ENCODE results near the gene SUPT20HL1.
"Not testable (repeated sequence)": the region's sequence is repeated elsewhere in the genome, so short reads cannot be mapped to it uniquely, and the experiment has no call there.

Gene SUPT20HL1

DNA sequence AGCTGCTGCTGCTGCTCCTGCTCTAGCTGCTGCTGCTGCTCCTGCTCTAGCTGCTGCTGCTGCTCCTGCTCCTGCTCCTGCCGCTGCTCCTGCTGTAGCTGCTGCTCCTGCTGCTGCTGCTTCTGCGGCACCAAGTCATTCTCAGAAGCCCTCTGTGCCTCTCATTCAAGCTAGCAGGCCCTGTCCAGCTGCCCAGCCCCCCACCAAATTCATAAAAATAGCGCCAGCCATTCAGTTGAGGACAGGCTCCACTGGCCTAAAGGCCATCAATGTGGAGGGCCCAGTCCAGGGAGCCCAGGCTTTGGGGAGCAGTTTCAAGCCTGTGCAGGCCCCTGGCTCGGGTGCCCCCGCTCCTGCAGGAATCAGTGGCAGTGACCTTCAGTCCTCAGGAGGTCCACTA is 3.9 kb downstream of the SUPT20HL1 start:
- no peak for DNase-seq

DNA sequence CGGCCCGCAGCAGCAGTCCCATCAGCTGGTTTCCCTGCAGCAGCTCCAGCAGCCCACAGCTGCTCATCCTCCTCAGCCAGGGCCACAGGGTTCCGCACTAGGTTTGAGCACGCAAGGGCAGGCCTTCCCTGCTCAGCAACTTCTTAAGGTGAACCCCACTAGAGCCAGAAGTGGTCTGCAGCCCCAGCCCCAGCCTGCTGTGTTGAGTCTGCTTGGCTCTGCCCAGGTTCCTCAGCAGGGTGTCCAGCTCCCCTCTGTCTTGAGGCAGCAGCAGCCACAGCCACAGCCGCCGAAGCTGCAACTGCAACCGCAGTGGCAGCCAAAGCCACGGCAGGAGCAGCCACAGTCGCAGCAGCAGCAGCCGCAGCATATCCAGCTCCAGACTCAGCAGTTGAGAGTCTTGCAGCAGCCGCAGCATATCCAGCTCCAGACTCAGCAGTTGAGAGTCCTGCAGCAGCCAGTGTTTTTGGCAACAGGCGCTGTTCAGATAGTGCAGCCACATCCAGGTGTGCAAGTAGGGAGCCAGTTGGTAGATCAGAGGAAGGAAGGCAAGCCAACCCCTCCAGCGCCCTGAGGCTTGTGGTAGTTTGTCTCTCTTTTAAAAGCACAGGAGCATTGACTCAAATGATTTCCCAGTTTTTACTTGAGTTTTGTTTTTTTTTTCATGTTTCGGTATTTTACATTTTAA is 4.6 kb downstream of the SUPT20HL1 start:
- DNase-seq, result no peak

DNA sequence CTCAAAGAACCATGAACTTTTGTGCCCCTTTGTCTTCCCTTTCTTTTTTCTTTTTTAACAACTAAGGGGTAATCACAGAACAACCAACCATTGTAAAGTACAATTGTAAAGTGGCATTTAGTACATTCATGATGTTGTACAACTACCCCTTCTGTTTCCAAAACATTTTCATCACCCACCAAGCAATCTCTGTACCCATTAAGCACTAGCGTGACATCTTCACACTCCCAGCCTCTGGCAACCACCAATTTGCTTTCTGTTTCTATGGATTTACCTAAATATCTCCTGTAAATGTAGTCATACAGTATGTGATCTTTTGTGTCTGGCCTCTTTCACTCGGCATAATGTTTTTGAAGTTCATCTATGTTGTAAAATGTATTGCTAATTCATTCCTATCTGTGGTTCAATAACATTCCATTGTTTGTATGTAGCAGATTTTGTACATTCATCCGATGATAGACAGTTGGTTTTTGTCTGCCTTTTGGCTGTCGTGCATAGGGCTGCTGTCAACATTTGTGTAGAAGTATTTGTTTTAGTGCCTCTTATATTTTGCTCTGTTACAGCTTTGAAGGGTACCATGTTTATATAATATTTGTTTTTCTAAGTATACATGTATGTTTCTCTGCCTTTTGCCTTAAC is 6.4 kb downstream of the SUPT20HL1 start:
- not testable (repeated sequence) for DNase-seq

DNA sequence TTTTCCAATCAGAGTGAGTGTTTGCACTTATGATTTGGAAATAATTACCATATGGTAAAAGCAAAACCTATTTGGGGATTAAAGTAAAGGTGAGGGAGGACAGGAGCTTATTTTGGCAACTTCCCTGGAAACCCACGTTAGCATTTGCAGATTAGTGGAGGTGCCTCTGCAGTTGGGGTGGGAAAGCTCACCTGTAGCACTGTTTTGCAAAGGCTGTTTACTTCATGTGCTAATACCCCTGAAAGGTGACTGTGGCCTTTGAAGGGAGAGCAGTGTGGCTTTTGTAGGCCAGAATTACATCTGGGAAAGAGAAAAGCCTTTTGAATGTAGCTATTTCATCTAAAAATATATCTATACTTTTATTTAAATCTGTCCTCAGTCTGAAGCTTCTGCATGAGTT is 9.4 kb downstream of the SUPT20HL1 start:
- DNase-seq, result no peak

DNA sequence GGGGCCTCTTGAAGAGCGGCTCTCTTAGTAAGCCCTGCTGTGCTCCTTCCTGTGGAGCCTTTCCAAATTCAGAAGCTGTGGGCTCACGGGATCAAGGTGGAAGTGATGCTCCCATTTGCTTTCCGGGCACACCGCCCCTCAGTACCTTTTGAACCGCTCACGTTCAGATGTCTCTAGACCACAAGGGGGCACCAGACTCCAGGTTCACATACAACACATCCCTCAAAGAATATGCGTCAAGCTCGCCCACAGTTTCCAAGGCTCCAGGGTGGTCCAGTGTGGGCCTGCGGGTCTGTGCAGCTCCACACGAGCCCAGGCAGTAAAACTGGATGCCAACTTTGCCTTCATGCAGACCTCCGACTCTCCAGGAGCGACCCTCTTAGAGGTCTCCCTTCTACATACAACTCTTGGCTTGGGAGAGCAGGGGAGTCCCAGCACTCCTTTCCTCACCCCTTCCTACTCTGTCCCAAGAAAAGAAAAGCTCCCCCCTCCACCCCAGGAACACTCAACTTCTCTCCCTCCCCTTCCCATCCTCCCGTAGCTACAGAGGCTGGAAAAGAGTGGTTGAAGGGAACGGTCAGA is 11.0 kb downstream of the SUPT20HL1 start:
- DNase-seq, result no peak

DNA sequence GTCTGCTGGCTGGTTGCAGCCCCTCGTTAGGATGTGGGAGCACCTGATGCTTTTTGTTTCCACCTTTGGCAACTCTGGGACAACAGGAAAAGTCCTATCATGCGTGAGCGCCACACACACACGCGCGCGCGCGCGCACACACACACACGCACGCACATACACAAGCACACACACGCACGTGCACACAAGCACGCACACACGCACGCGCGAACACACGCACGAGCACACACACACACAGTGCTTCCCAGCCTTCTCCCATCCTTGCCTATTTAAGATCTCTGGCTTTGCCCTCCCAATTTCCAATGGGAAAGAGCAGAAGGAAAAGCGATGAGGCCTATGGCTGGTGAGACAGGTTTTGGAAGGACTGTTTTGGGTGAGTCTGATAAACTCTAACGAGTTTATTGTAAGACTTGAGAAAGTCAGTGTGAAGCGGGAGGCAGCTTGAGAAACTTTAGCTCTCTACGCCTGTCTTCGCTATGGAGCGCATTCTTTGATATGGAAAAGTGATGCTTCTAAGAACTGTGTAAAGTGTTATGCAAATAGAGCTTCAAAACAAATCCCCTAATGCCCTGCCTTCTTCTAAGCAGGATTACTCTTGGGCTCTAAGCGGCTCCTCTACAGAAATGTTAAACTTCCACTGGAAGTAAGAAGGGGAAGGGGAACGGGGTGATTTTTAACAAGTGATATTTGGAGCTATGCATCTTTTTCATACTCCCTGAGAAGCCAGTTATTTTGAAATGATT is 11.8 kb downstream of the SUPT20HL1 start:
- DNase-seq, result no peak

DNA sequence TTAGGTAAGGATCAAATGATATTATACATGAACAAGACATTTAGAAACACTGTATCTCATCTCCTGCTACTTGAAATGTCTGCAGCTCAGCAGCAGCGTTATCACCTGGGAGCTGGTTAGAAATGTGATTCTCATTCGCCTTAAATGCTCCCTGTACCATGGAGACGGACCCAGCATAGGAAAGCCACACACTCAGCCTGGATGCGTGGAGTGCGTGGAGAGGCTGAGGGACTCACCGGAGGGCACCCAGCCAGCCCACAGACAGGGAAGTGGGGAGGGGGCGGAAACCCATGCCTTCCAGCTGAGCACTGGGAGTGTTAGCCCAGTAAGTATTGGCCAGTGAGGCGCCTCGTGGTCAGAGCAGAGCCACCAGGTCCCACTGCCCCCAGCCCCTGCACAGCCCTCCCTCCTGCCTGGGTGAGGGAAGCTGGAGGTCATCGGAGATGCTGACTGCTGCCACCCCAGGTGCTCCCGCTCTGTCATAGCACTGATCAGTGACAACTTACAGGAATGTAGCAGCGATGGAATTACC is 15.2 kb downstream of the SUPT20HL1 start:
- no peak for DNase-seq

DNA sequence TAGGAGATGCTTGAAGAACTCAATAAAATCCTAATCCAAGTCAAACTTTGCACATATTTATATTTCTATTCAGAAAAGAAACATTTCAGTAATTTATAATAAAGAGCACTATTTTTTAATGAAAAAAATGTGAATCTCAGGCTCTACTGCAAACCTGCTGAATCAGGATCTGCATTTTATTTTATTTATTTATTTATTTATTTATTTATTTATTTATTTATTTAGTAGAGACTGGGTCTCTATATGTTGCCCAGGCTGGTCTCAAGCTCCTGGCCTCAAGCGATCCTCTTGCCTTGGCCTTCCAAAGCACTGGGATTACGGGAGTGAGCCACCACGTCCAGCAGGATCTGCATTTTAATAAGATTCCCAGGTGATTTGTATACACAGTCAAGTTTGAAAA is 16.0 kb downstream of the SUPT20HL1 start:
- no peak for DNase-seq

DNA sequence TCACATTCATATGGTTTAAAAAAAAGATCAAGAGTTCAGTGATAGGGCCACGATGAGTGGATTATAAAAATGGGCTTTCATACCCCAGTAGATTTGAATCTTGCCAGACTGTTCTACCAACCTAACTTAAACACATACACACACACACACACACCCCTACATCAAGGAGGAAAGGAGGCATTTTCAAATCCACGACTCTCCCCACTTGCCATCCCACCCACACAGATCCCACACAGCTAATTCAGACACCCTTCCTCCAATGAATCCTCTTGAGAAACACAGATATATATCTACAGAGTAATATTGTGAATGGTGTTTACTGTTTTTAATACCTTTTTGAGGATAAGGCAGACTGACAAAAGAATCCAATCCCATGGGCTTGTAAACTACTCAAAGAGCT is 16.8 kb downstream of the SUPT20HL1 start:
- DNase-seq, result no peak

DNA sequence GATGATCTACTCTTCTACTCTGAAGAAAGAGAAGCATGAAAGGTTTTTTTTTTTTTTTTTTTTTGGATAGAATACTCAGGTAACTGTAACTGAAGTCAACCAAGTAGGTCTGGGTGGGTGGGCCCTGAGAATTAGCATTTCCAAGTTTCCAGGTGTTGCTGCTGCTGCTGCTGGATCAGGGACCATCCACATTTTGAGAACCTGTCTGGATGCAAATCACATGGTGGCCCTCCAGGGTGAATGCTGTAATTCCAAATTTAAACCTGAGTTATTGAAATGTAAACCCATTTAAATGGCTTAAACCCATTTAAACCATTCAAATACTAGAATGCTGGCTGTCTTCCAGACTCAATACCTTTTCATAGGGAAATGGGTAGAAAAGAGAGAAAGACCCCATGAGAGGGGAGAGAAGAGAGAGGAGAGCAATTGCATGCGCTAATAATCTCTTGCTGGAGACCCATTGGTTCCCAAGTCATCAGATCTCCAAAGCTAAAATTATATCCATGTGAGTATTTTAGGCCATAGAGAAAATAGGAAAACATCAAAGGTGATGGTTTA is 17.6 kb downstream of the SUPT20HL1 start:
- no peak for DNase-seq

DNA sequence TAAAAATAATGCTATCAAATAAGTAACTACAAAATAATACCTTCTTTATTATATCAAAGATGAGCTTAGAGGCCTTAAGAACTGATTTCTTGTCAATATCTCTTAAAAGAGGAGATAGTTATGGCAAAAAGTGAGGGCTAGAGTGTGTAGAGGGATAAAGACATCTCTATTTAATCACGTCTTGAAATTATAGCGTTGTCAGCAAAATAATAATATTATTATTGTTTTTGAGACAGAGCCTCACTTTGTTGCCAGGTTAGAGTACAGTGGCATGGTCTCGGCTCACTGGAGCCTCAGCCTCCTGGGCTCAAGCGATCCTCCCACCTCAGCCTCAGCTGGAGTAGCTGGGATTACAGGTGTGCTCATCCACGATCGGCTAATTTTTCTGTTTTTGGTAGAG is 18.3 kb downstream of the SUPT20HL1 start:
- no peak for DNase-seq

DNA sequence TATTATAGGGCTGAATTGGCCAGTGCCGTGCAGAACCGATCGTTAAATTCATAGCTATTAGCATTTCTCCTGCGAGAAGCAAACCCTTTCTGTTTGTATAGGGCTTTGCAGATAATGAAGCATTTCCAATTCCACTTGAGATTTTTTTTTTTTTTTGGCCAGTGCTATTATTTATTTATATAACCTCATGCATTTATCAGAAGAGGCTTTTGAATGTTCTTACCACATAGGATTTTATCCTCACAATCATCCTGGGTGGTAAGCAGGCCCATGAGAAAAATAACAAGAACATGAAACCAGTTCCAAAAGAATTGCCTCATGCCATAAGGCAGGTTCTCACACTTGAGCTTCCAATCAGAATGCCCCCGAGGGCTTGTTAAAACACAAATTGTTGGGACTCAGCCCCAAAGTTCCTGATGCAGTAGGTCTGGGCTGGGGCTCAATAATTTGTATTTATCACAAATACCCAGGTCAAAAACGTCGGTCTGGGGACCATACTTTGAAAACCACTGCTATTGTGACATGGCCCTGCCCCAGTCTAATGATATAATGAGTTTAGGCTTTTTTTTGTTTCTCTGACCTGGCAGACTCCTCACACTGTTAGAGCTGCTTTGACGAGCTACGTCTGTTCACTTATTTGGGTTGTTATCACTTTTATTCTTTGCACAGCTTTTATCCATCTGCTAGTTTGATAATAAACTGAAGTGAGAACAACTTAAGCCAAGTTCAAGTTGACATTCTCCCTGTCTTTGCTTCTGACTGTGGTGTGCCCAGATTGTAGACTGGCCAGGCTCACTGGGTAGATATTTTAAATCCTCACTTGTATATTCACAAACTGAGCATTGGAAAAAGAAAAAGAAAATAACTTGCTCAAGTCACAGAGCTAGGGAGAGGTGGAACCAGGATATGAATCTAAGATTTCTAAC is 20.1 kb downstream of the SUPT20HL1 start:
- no peak for DNase-seq

DNA sequence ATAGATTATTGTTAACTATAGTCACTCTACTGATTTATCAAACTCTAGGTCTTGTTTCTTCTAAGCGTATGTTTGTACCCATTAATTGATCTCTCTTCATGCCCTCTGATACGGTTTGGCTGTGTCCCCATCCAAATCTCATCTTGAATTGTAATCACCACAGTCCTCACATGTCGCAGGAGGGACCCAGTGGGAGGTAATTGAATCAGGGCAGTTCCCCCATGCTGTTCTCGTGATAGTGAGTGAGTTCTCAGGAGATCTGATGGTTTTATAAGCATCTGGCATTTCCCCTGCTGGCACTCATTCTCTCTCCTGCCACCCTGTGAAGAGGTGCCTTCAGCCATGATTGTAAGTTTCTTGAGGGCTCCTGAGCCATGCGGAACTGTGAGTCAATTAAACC is 21.9 kb downstream of the SUPT20HL1 start:
- DNase-seq, result not testable (repeated sequence)

DNA sequence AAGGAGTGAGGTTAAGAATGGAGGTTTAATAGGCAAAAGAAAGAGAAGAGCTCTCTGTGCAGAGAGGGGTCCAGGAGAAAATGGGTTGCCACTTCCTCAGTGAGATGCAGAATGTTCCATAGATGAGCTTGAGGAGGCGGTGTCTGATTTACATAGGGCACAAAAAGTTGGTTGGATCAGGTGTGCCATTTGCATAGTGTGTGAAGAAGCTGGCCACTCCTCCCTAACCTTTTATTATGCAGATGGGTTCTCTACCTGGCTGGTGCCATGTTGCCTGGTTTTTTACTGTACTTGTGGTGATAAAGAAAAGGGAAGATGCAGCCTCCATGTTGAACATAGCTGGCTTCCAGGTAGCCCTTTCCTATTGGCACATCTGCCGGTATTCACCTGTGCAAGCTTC is 27.3 kb downstream of the SUPT20HL1 start:
- DNase-seq, result no peak

DNA sequence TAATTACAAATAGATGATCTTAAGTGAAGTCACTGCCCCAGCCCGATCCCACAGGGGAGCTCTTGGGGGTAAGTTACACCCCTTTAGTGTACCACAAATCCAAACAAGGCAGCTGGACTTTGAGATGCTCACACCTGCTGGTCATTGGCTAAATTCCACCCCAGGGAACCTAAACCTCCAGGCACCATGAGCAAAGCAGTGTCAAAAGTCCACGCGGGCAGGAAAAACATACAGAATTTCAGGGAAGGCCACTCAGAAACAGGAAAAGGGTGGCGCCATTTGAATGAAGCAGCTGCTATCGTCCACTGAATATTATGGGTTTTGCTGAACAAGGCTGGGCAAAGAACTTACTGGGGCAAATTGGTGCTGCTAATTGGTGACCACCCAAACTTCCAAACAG is 30.9 kb downstream of the SUPT20HL1 start:
- DNase-seq, result no peak

DNA sequence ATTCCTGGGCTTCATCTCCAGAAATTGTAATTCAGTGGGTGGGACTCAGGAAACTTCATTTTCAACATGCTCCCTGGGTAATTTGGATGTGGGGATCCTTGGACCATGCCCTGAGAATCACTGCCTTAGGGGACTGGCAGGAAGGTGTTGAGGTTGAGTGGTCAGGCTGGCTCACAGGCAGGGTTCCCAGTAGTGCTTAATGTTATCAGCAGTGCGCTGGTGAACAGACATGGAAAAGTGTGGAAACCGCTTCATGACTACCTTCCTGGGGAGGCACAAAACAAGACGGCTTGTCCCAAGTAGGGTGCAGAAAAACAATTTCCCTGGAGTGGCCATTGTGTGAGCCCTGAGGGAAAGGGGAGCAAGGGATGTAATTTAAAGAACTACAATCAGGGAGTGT is 31.4 kb downstream of the SUPT20HL1 start:
- no peak for DNase-seq

DNA sequence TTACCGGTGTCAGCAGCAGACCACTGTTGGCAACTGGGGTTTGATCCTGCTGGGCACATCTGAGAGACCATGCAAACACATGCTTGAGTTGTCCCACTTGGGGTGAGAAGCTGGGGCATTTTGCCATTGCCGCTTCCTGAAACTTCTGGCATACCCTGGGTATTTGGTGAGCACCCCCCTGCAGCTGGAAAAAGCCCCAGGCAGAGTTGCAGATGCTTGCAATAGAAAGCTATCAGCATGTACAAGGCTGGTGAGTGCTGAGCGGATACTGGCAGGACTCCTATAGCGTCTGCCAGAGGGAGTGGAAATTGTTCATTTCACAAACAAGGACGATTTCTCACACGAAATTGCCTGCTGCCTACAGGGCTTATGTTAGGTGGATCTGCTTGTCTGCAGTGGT is 32.3 kb downstream of the SUPT20HL1 start:
- no peak for DNase-seq

DNA sequence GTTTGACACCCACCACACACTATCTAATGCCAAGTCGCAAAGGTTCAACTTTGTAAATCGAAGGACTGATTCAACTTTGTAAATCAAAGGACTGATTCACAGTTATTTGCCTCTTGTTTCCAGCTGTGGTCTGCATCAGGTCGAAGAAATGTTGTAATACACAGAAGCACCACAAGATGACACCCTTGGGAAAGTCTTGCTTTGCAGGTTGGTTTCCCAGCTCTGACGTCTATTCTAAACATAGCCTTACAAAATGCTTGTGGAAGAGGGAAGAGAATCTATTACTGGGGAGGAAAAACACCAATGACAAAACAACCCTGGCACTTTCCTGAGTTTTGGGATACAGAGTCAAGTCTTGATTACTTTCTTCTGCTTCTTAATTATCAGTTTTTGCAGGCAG is 35.3 kb downstream of the SUPT20HL1 start:
- no peak for DNase-seq

DNA sequence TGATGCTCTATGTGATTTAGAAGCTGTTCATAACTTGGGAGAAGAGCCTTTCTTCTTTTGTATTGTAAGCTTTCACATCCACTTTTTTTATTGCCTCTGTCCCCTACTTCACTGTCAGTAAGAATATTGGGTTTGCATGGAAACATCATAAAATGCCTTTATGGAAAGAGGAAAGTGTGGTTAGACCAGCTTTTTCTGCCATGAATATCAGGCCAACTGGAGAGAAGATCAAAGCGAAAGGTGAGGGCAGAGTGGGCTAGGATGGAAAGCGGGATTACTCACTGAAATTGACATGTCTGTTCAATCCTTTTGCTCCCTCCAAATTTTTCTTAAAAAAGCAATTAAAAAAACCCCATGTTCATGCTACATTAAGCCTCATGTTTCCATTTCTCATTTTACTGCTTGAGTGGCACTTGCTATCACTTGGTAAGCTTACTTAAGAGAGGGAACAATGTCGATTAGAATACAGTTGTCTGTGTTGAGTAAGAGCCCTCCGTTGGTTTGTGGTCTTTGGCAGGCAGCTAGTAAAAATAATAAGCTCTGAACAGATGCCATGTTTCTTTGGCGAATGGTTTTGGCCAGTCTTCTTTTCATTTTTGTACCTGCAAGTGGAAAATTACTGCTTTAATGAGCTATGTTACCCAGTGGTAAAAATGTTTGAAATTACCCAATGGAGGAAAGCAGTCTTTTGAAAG is 35.9 kb downstream of the SUPT20HL1 start:
- no peak for DNase-seq

DNA sequence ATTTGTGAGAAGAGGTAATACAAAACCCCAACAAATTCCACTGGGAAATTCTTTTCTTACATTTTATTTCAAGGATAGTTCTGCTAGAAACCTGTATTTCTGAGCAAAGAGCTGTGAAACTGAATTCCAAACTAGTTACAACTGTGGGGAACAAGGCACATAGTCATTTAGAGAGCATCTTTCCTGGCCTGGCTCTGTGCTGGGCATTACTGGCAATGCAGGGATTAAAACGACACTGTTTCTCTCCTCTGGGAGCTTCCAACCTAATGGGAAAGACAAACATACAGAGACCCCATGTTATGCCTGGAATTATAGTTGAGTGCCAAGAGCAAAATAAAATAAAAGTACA is 36.5 kb downstream of the SUPT20HL1 start:
- DNase-seq, result no peak

DNA sequence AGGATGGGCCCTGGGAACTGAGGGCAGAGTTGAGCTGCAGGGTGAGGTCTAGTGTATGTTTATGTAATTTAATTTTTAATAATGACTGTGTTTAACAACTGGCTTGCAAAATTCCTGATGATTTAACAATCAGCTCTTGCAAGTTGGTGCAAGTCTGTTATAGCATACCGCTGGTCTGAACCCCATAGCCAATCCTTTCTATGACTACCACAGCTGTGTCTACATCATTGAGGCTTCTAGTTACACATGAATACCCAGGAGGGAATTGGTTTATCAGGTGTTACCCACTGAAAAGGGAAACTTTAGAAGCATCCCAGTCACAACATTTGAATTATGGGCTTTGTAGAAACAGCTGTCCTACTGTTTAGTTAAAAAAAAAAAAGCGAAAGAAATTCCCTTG is 38.3 kb downstream of the SUPT20HL1 start:
- DNase-seq, result no peak

DNA sequence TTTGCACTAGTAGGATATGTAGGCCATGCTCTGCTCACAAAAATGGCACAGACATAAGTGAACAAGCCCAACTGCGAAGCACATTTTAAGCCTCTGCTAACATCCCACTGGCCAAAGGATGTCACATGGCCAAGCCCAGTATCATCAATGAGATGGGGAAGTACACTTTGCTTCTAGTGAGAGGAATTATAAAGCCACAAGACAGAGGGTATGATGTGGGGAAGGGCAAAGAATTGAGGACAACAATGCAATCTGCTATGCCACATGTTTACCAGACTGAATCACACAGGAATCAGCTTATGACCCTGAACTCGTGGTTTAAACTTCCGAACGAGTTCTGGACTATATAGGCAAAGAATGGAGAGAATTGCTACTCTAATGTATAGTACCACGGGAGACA is 39.1 kb downstream of the SUPT20HL1 start:
- DNase-seq, result no peak

Data from cortex of kidney (tissue), 1 donor.